Measurements from ENCODE around the gene KRTAP10-2.

GRCh38 chr21:44526096-44526997 lies 25.0 kb downstream of the KRTAP10-2 start:
- no peak for TF ChIP-seq POLR2AphosphoS5 (IDR thresholded peaks at IDR 0.05; ENCODE audit: low read depth, low read length)
- no peak for TF ChIP-seq POLR2A (IDR thresholded peaks at IDR 0.05; ENCODE audit: low read depth, low read length)
- TF ChIP-seq TAF1 (IDR thresholded peaks at IDR 0.05; ENCODE audit: borderline replicate concordance, low read depth, low read length), result no peak
